HCT116 (cell line): ENCODE data around the gene NOD1. TPM values are rescaled to one million over a fixed set of nuclear protein-coding genes. Genes with fewer than 3 reads are reported as not detected.

ENCODE experiments used
- ATAC-seq: fragments of 200-7000 bp; cut with Tn5 transposase; 2 replicates; pipeline ENCODE4 v1.9.1; 2020; ENCODE audit warnings: mild to moderate bottlenecking, moderate library complexity
- BruUV-seq: library from RNA; stranded (reverse); fragments of 400-500 nt; replicated peaks from 2 replicates; lab custom pipeline; 2021; lab: Mats Ljungman, UMichigan
- CTCF ChIA-PET: fragments of 300-600 bp; sonication (Branson Sonifier 250); formaldehyde crosslinking; loops from one replicate; lab custom pipeline; 2021; ENCODE audit warnings: antibody characterized with exemption; lab: Charles Lee
- POLR2A ChIA-PET: fragments of 300-600, 350-600 bp; sonication (Branson Sonifier 250); formaldehyde crosslinking; loops from one replicate; lab custom pipeline; 2021; ENCODE audit warnings: antibody characterized with exemption; lab: Charles Lee
- RAD21 ChIA-PET, 2 experiments: fragments of 300-600 bp; sonication (Branson Sonifier 250); formaldehyde crosslinking; loops; one replicate each; lab custom pipeline; 2023; ENCODE audit warnings: low total read pairs in 2 of 2; ENCODE audit not compliant: uncharacterized antibody in 2 of 2, unreplicated experiment in 2 of 2, low non-redundant PET in 1 of 2; lab: Charles Lee
- DNase-seq: peaks from one replicate; pipeline ENCODE4 v3.0.0-alpha.2; 2010; ENCODE audit warnings: low read depth, low spot score
- H2AFZ ChIP-seq: fragments of 200-600 bp; shearing (Covaris generic), sonication (generic); 2 replicates; pipeline ENCODE4 v1.6.1; 2017; ENCODE audit warnings: low read depth, mixed run types, mixed read lengths, antibody characterized with exemption, low read length; ENCODE audit not compliant: poor library complexity, severe bottlenecking
- H3K27ac ChIP-seq: 2 replicates; pipeline ENCODE4 v1.5.1; 2012; ENCODE audit warnings: low read depth, low read length
- H3K27me3 ChIP-seq: fragments of 200-600 bp; sonication (generic); 2 replicates; pipeline ENCODE4 v1.6.1; 2016; ENCODE audit warnings: mixed run types, low read length, mixed read lengths; ENCODE audit not compliant: insufficient read depth
- H3K36me3 ChIP-seq, 2 experiments: fragments of 200-500 bp in 1 of 2; fragments of 200-600 bp in 1 of 2; sonication (Bioruptor generic) in 1 of 2; sonication (generic) in 1 of 2; 2 replicates each; pipeline versions ENCODE4 v1.5.1 to v1.6.1; 2014 to 2016; ENCODE audit warnings: low read length in 2 of 2, inconsistent platforms in 1 of 2, mixed read lengths in 1 of 2, mixed run types in 1 of 2; ENCODE audit not compliant: insufficient read depth in 2 of 2, control insufficient read depth in 1 of 2
- H3K4me1 ChIP-seq, 2 experiments: fragments of 200-600 bp in 1 of 2; sonication (generic) in 1 of 2; 2 replicates each; pipeline versions ENCODE4 v1.5.1 to v1.6.1; 2012 to 2017; ENCODE audit warnings: low read length in 2 of 2, inconsistent platforms in 1 of 2, mild to moderate bottlenecking in 1 of 2, mixed read lengths in 1 of 2, mixed run types in 1 of 2, moderate library complexity in 1 of 2; ENCODE audit not compliant: insufficient read depth in 2 of 2, control insufficient read depth in 1 of 2
- H3K4me2 ChIP-seq: fragments of 200-600 bp; sonication (generic); 2 replicates; pipeline ENCODE4 v1.6.1; 2017; ENCODE audit warnings: mixed run types, low read length, mixed read lengths
- H3K4me3 ChIP-seq, 2 experiments: fragments of 200-600 bp in 1 of 2; sonication (generic) in 1 of 2; replicated peaks in 1 of 2; 2 replicates each; pipeline ENCODE4 v1.5.1; 2011 to 2016; ENCODE audit warnings: low read length in 2 of 2, control low read depth in 1 of 2, low read depth in 1 of 2, mild to moderate bottlenecking in 1 of 2, mixed read lengths in 1 of 2, mixed run types in 1 of 2
- H3K79me2 ChIP-seq: fragments of 200-600 bp; sonication (generic); 2 replicates; pipeline ENCODE4 v1.6.1; 2017; ENCODE audit warnings: mild to moderate bottlenecking, mixed run types, low read length, moderate library complexity, mixed read lengths; ENCODE audit not compliant: insufficient read depth
- H3K9ac ChIP-seq: fragments of 200-600 bp; sonication (generic); 2 replicates; pipeline ENCODE4 v1.6.1; 2016; ENCODE audit warnings: low read length, mixed read lengths
- H3K9me2 ChIP-seq: fragments of 200-600 bp; sonication (generic), shearing (Covaris generic); 2 replicates; pipeline ENCODE4 v1.6.1; 2017; ENCODE audit warnings: mixed run types, mild to moderate bottlenecking, moderate library complexity; ENCODE audit not compliant: insufficient read depth
- H3K9me3 ChIP-seq, 2 experiments: fragments of 200-500 bp in 1 of 2; fragments of 200-600 bp in 1 of 2; sonication (Bioruptor generic) in 1 of 2; sonication (generic) in 1 of 2; 2 replicates each; pipeline ENCODE4 v1.6.1; 2014 to 2017; ENCODE audit warnings: low read length in 2 of 2, mixed read lengths in 2 of 2, inconsistent platforms in 1 of 2, low read depth in 1 of 2, mild to moderate bottlenecking in 1 of 2, mixed run types in 1 of 2, moderate library complexity in 1 of 2; ENCODE audit not compliant: control insufficient read depth in 1 of 2, insufficient read depth in 1 of 2
- H4K20me1 ChIP-seq: fragments of 200-600 bp; sonication (generic), shearing (Covaris generic); 2 replicates; pipeline ENCODE4 v1.6.1; 2017; ENCODE audit warnings: mixed run types, mild to moderate bottlenecking, moderate library complexity; ENCODE audit not compliant: insufficient read depth
- EZH2 ChIP-seq: fragments of 200-600 bp; sonication (generic); IDR thresholded peaks from 2 replicates; pipeline ENCODE4 v1.6.1; 2017; ENCODE audit warnings: antibody characterized with exemption, mixed run types
- RAD21 ChIP-seq: IDR thresholded peaks from 2 replicates; pipeline ENCODE4 v1.6.1; 2012; ENCODE audit warnings: low read depth, mild to moderate bottlenecking
- SP1 ChIP-seq: IDR thresholded peaks from 2 replicates; pipeline ENCODE4 v1.6.1; 2012; ENCODE audit warnings: low read depth
- YY1 ChIP-seq: IDR thresholded peaks from 2 replicates; pipeline ENCODE4 v1.6.1; 2011; ENCODE audit warnings: low read length, low read depth, moderate library complexity, mild to moderate bottlenecking; ENCODE audit not compliant: insufficient replicate concordance; ENCODE audit errors: extremely low read depth
- ZBTB33 ChIP-seq: IDR thresholded peaks from 2 replicates; pipeline ENCODE4 v1.6.1; 2011; ENCODE audit warnings: mild to moderate bottlenecking, low read length, moderate library complexity; ENCODE audit not compliant: insufficient replicate concordance; ENCODE audit errors: extremely low read depth
- ZFX ChIP-seq: fragments of 450-650 bp; IDR thresholded peaks from 2 replicates; pipeline ENCODE4 v1.6.1; 2017
- ZNF274 ChIP-seq: fragments of 200-500 bp; sonication (Bioruptor generic); IDR thresholded peaks from 2 replicates; pipeline ENCODE4 v1.6.1; 2014; ENCODE audit warnings: mild to moderate bottlenecking, low read depth, low read length, inconsistent platforms
- intact Hi-C: fragments of 100-400 bp; cut with micrococcal nuclease; formaldehyde crosslinking; loops from 2 replicates; pipeline ENCODE4 v1.10.0; 2022
- total RNA-seq: library from RNA; stranded (reverse); gene quantifications from one replicate; pipeline ENCODE4 v1.2.1, GENCODE V29; 2021; ENCODE audit not compliant: unreplicated experiment

The NOD1 gene
- total RNA-seq, 1 experiment from 2014 or later = 5.9 TPM

GRCh38 chr7:30428246-30429155, 50.1 kb downstream of the NOD1 start:
- RAD21 ChIA-PET = no interaction called here
- H3K27ac ChIP-seq = no peak overlapping the region
- DNase-seq (no peak), ATAC-seq (no peak)
- intact Hi-C loops = no loop called here
- no peaks in the 10 kb centered on the region for H3K79me2 ChIP-seq
- H3K27me3 ChIP-seq = no peaks in the 10 kb centered on the region
- H3K9me3 ChIP-seq = no peaks in the 10 kb centered on the region
- BruUV-seq = no TSS peak
- no peak overlapping the region for H3K4me2 ChIP-seq
- POLR2A ChIA-PET = no interaction called here
- no peak overlapping the region for H3K4me3 ChIP-seq
- H3K4me1 ChIP-seq = peaks cover 3 to 8% of the 10 kb centered on the region in 2 experiments; a peak in 1 of 4 replicates
- CTCF ChIA-PET = no interaction called here
- H2AFZ ChIP-seq = no peak overlapping the region
- H3K9me2 ChIP-seq = no peaks in the 10 kb centered on the region
- H3K9ac ChIP-seq = no peak overlapping the region
- H4K20me1 ChIP-seq = no peaks in the 10 kb centered on the region; the same call in 1 of the 2 replicates
- H3K36me3 ChIP-seq = no peaks in the 10 kb centered on the region
- no peak for TF ChIP-seq SP1
- no peak for TF ChIP-seq ZFX
- TF ChIP-seq RAD21 = no peak
- no peak for TF ChIP-seq YY1
- TF ChIP-seq EZH2 = no peak
- TF ChIP-seq ZBTB33 = no peak
- TF ChIP-seq ZNF274 = no peak
